NCI-H1436 (cell line): Measurements from ENCODE around the gene TMEM129.

Experiments used
- DNase-seq: peaks from one replicate; lab custom pipeline; 2025; lab: John Stamatoyannopoulos, UW

The TMEM129 gene

GRCh38 chr4:1721003-1721665, at the start of gene TMEM129, which contains the start of gene TACC3:
Gene TMEM129, minus strand, starts transcription at chr4:1721323. Its CDS starts 486 bp downstream, at chr4:1720837.
Gene TACC3, plus strand, starts transcription at chr4:1721521. Its CDS starts 1,901 bp downstream, at chr4:1723422.
- peak; percentile 96 for DNase-seq

- no peak for DNase-seq
Measured at GRCh38 chr4:1770791-1771231, 49.7 kb upstream of the TMEM129 start.

- DNase-seq: no peak
Measured at GRCh38 chr4:1770245-1770644, 49.1 kb upstream of the TMEM129 start.

GRCh38 chr4:1769692-1770091, 48.6 kb upstream of the TMEM129 start:
- no peak for DNase-seq

- no peak for DNase-seq
Measured at GRCh38 chr4:1768367-1769034, 47.4 kb upstream of the TMEM129 start.

- DNase-seq: no peak
Measured at GRCh38 chr4:1767770-1768366, 46.7 kb upstream of the TMEM129 start.

- no peak for DNase-seq
Measured at GRCh38 chr4:1767061-1767769, 46.1 kb upstream of the TMEM129 start.

GRCh38 chr4:1766106-1767060, 45.3 kb upstream of the TMEM129 start:
- DNase-seq: no peak

GRCh38 chr4:1765409-1766072, 44.4 kb upstream of the TMEM129 start:
- DNase-seq: no peak

- no peak for DNase-seq
Measured at GRCh38 chr4:1764670-1765069, 43.5 kb upstream of the TMEM129 start.

- DNase-seq: no peak
Measured at GRCh38 chr4:1763550-1764080, 42.5 kb upstream of the TMEM129 start.

GRCh38 chr4:1763070-1763549, 42.0 kb upstream of the TMEM129 start:
- no peak for DNase-seq

GRCh38 chr4:1762264-1763010, 41.3 kb upstream of the TMEM129 start:
- no peak for DNase-seq

GRCh38 chr4:1761130-1761689, 40.1 kb upstream of the TMEM129 start:
- DNase-seq: no peak

- DNase-seq: no peak
Measured at GRCh38 chr4:1760521-1761071, 39.5 kb upstream of the TMEM129 start.

- no peak for DNase-seq
Measured at GRCh38 chr4:1759818-1760223, 38.7 kb upstream of the TMEM129 start.

- no peak for DNase-seq
Measured at GRCh38 chr4:1759170-1759817, 38.2 kb upstream of the TMEM129 start.
